ENCODE data around the gene CENPV.

Gene CENPV

GRCh38 chr17:16361874-16362273, 8.6 kb upstream of the CENPV start:
- no peak for DNase-seq (ENCODE audit: low spot score)

GRCh38 chr17:16358394-16358793, 5.1 kb upstream of the CENPV start:
- no peak for DNase-seq (ENCODE audit: low spot score)

- no peak for DNase-seq (ENCODE audit: low spot score)
These were observed 1.3 kb upstream of the CENPV start for GRCh38 chr17:16354585-16354984.

- DNase-seq (ENCODE audit: low spot score): peak; percentile 48
These were observed 477 bp downstream of the CENPV start for GRCh38 chr17:16352667-16353316.

- DNase-seq (ENCODE audit: low spot score): peak; percentile 59
These were observed 984 bp downstream of the CENPV start for GRCh38 chr17:16352303-16352666.

- DNase-seq (ENCODE audit: low spot score): no peak
These were observed 1.4 kb downstream of the CENPV start for GRCh38 chr17:16351831-16352230.

GRCh38 chr17:16349431-16349830, 3.8 kb downstream of the CENPV start:
- no peak for DNase-seq (ENCODE audit: low spot score)

- no peak for DNase-seq (ENCODE audit: low spot score)
These were observed 4.7 kb downstream of the CENPV start for GRCh38 chr17:16348586-16348985.

GRCh38 chr17:16346721-16347271, 6.5 kb downstream of the CENPV start:
- DNase-seq (ENCODE audit: low spot score): no peak

- no peak for DNase-seq (ENCODE audit: low spot score)
These were observed 7.7 kb downstream of the CENPV start for GRCh38 chr17:16345565-16345964.

- no peak for DNase-seq (ENCODE audit: low spot score)
These were observed 9.7 kb downstream of the CENPV start for GRCh38 chr17:16343569-16343968.

- DNase-seq (ENCODE audit: low spot score): peak; percentile 82
These were observed 10.3 kb downstream of the CENPV start for GRCh38 chr17:16342979-16343378.

- no peak for DNase-seq (ENCODE audit: low spot score)
These were observed 13.3 kb downstream of the CENPV start for GRCh38 chr17:16339959-16340358.

GRCh38 chr17:16339402-16339801, 13.9 kb downstream of the CENPV start:
- no peak for DNase-seq (ENCODE audit: low spot score)

- no peak for DNase-seq (ENCODE audit: low spot score)
These were observed 14.9 kb downstream of the CENPV start for GRCh38 chr17:16338391-16338790.

- DNase-seq (ENCODE audit: low spot score): no peak
These were observed 23.6 kb downstream of the CENPV start for GRCh38 chr17:16329519-16330271.

GRCh38 chr17:16328997-16329396, 24.3 kb downstream of the CENPV start:
- DNase-seq (ENCODE audit: low spot score): no peak

GRCh38 chr17:16327018-16327417, 26.3 kb downstream of the CENPV start:
- DNase-seq (ENCODE audit: low spot score): no peak

- DNase-seq (ENCODE audit: low spot score): no peak
These were observed 27.3 kb downstream of the CENPV start for GRCh38 chr17:16325964-16326363.

GRCh38 chr17:16322636-16323035, 30.6 kb downstream of the CENPV start:
- no peak for DNase-seq (ENCODE audit: low spot score)

- DNase-seq (ENCODE audit: low spot score): no peak
These were observed 33.3 kb downstream of the CENPV start for GRCh38 chr17:16319969-16320368.

GRCh38 chr17:16314859-16315258, 38.4 kb downstream of the CENPV start:
- DNase-seq (ENCODE audit: low spot score): no peak

- no peak for DNase-seq (ENCODE audit: low spot score)
These were observed 39.1 kb downstream of the CENPV start for GRCh38 chr17:16314189-16314588.
